CD4-positive, alpha-beta T cell treated with Interleukin-4 for 1 hour (primary cell): ENCODE data around the gene OR10T2.
"Not testable (repeated sequence)": the region's sequence is repeated elsewhere in the genome, so short reads cannot be mapped to it uniquely, and the experiment has no call there.

Experiments
- DNase-seq, 2 donors: peaks; one replicate each; pipeline ENCODE4 v3.0.0-alpha.2; 2020 to 2022

The OR10T2 gene

GRCh38 chr1:158355773-158356285 lies 43.4 kb downstream of the OR10T2 start:
- DNase-seq, result no peak

- peak in 1 of 2 donors; percentile 13 for DNase-seq
These were observed 45.0 kb downstream of the OR10T2 start for GRCh38 chr1:158354255-158354654.

GRCh38 chr1:158353303-158354075 lies 45.8 kb downstream of the OR10T2 start, which contains the start of gene CD1E:
Gene CD1E (plus strand): TSS chr1:158353894. CDS start chr1:158353989, 95 bp downstream.
- DNase-seq, result peak in 1 of 2 donors; percentile 20

GRCh38 chr1:158348946-158349345 lies 50.3 kb downstream of the OR10T2 start:
- DNase-seq, result not testable (repeated sequence)
